ENCODE measurements around the gene KCNC2. TPM values are rescaled to one million over a fixed set of nuclear protein-coding genes. Genes with fewer than 3 reads are reported as not detected.

KCNC2 gene
- total RNA-seq, 2 experiments from 2014 or later: not detected

GRCh38 chr12:75011120-75011519 lies 198.5 kb downstream of the KCNC2 start:
- ChIA-PET CTCF (no interaction called here), POLR2A (no interaction called here)
- H3K27me3 Mint-ChIP-seq: no peaks in the 10 kb centered on the region
- DNase-seq: peak; percentile 15
- no peaks in the 10 kb centered on the region for H3K36me3 Mint-ChIP-seq
- no peak overlapping the region for H3K4me3 Mint-ChIP-seq
- H3K9me3 Mint-ChIP-seq: peaks cover 10% of the 10 kb centered on the region
- intact Hi-C loops (cut with micrococcal nuclease): no loop called here
- no peaks in the 10 kb centered on the region for H3K4me1 Mint-ChIP-seq (ENCODE audit: low read depth)
- H3K27ac Mint-ChIP-seq: no peak overlapping the region

- Mint-ChIP-seq H3K4me3 (no peak overlapping the region), H3K27me3 (no peaks in the 10 kb centered on the region), H3K9me3 (peaks cover 2% of the 10 kb centered on the region), H3K27ac (no peak overlapping the region), H3K36me3 (no peaks in the 10 kb centered on the region), H3K4me1 (ENCODE audit: low read depth) (no peaks in the 10 kb centered on the region)
- ChIA-PET POLR2A (no interaction called here), CTCF (interaction anchor here (0.7 kb wide), 1 partner anchor 762 kb away, joined by 3 read pairs; no protein-coding TSS in a partner anchor)
- no peak for DNase-seq
- intact Hi-C loops (cut with micrococcal nuclease): no loop called here
Observed at GRCh38 chr12:75007133-75007532, 202.5 kb downstream of the KCNC2 start.

- no peak overlapping the region for H3K27ac Mint-ChIP-seq
- CTCF ChIA-PET: no interaction called here
- no peak overlapping the region for H3K4me3 Mint-ChIP-seq
- no peaks in the 10 kb centered on the region for H3K36me3 Mint-ChIP-seq
- no peaks in the 10 kb centered on the region for H3K27me3 Mint-ChIP-seq
- H3K9me3 Mint-ChIP-seq: peaks cover 3% of the 10 kb centered on the region
- POLR2A ChIA-PET: no interaction called here
- H3K4me1 Mint-ChIP-seq (ENCODE audit: low read depth): peaks cover 12% of the 10 kb centered on the region
- intact Hi-C loops (cut with micrococcal nuclease): no loop called here
- no peak for DNase-seq
Observed at GRCh38 chr12:75000120-75000519, 209.5 kb downstream of the KCNC2 start.

- peaks cover 12% of the 10 kb centered on the region for H3K4me1 Mint-ChIP-seq (ENCODE audit: low read depth)
- POLR2A ChIA-PET: no interaction called here
- CTCF ChIA-PET: no interaction called here
- DNase-seq: no peak
- no peaks in the 10 kb centered on the region for H3K36me3 Mint-ChIP-seq
- intact Hi-C loops (cut with micrococcal nuclease): no loop called here
- H3K9me3 Mint-ChIP-seq: peaks cover 3% of the 10 kb centered on the region
- H3K27me3 Mint-ChIP-seq: no peaks in the 10 kb centered on the region
- H3K4me3 Mint-ChIP-seq: peak overlapping the region; percentile 56
- H3K27ac Mint-ChIP-seq: no peak overlapping the region
Observed at GRCh38 chr12:74999474-74999873, 210.2 kb downstream of the KCNC2 start.

Other genes with a start within 250 kb of the KCNC2 start
- 1 to 10 TPM; 2.1 to 2.7 TPM for gene CAPS2, start 120.5 kb upstream of the KCNC2 start, total RNA-seq
- gene GLIPR1L1, start 124.8 kb upstream of the KCNC2 start, total RNA-seq: not detected
- under 1 TPM; 0.17 to 0.24 TPM for gene GLIPR1L2, start 181.2 kb upstream of the KCNC2 start, total RNA-seq

All from activated CD4-positive, alpha-beta memory T cell treated with anti-CD3 and anti-CD28 coated beads for 36 hours (primary cell).